Muscle of leg (tissue), 16 donors: Measurements from ENCODE around the gene SLC30A9. TPM values are rescaled to one million over a fixed set of nuclear protein-coding genes. Genes with fewer than 3 reads are reported as not detected.
A peak's percentile ranks its signal among the peaks of the same experiment; 100 is the strongest.

Experiments
- DNase-seq: peaks from one replicate; pipeline ENCODE4 v3.0.0; 2013
- H3K27ac ChIP-seq: one replicate; pipeline ENCODE4 v1.5.1; 2013; ENCODE audit warnings: mild to moderate bottlenecking, low read length, control low read depth
- H3K27me3 ChIP-seq: one replicate; pipeline ENCODE4 v1.6.1; 2013; ENCODE audit warnings: low read length; ENCODE audit not compliant: control insufficient read depth, insufficient read depth
- H3K36me3 ChIP-seq: one replicate; pipeline ENCODE4 v1.6.1; 2013; ENCODE audit warnings: low read length; ENCODE audit not compliant: control insufficient read depth, insufficient read depth
- H3K4me1 ChIP-seq: one replicate; pipeline ENCODE4 v1.6.1; 2013; ENCODE audit warnings: low read length; ENCODE audit not compliant: control insufficient read depth, insufficient read depth
- H3K4me3 ChIP-seq: one replicate; pipeline ENCODE4 v1.5.1; 2013; ENCODE audit warnings: low read length, control low read depth
- H3K9me3 ChIP-seq: replicated peaks from 2 replicates; pipeline ENCODE4 v1.6.1; 2013; ENCODE audit warnings: low read depth, low read length; ENCODE audit not compliant: control insufficient read depth
- WGBS: methylation state at CpG from one replicate; pipeline ENCODE4 v1.1.5; 2013; ENCODE audit warnings: missing lambda C conversion rate; ENCODE audit not compliant: insufficient coverage; 5-methylcytosine and 5-hydroxymethylcytosine counted together
- long read RNA-seq, 11 donors: transcript quantifications; one replicate each; lab custom pipeline, GENCODE V29; 2026
- polyA plus RNA-seq, 8 donors: library from polyadenylated mRNA; unstranded; fragments of 120-200 nt; gene quantifications; one replicate each; pipeline versions ENCODE4 v1.2.1 to v1.2.3, GENCODE V29; 2013; ENCODE audit warnings: inconsistent platforms in 1 of 8, low replicate concordance in 1 of 8; ENCODE audit not compliant: insufficient read length in 8 of 8, insufficient read depth in 1 of 8
- total RNA-seq: library from RNA; stranded (reverse); fragments of 120-200 nt; gene quantifications from one replicate; pipeline ENCODE4 v1.2.4, GENCODE V29; 2013

The SLC30A9 gene
- total RNA-seq (52.2 TPM), polyA plus RNA-seq (10 to 100 TPM; 41.8 to 62.0 (median 51.7) TPM)
- long read RNA-seq, donor 1, full-length matches to known transcripts, result 4 of 4 reads
- long read RNA-seq, donor 1, partial matches to known transcripts, result 0 of 4 reads
- long read RNA-seq, donor 1, other reads (novel, unspliced or antisense), result 0 of 4 reads
- long read RNA-seq, donor 2, result 0 reads
- long read RNA-seq, donor 3, full-length matches to known transcripts, result 8 of 8 reads
- long read RNA-seq, donor 3, partial matches to known transcripts, result 0 of 8 reads
- long read RNA-seq, donor 3, other reads (novel, unspliced or antisense), result 0 of 8 reads
- long read RNA-seq, donor 4, full-length matches to known transcripts, result 7 of 7 reads
- long read RNA-seq, donor 4, partial matches to known transcripts, result 0 of 7 reads
- long read RNA-seq, donor 4, other reads (novel, unspliced or antisense), result 0 of 7 reads
- long read RNA-seq, donor 5, full-length matches to known transcripts, result 21 of 29 reads
- long read RNA-seq, donor 5, partial matches to known transcripts, result 8 of 29 reads
- long read RNA-seq, donor 5, other reads (novel, unspliced or antisense), result 0 of 29 reads
- long read RNA-seq, donor 6, full-length matches to known transcripts, result 14 of 14 reads
- long read RNA-seq, donor 6, partial matches to known transcripts, result 0 of 14 reads
- long read RNA-seq, donor 6, other reads (novel, unspliced or antisense), result 0 of 14 reads
- long read RNA-seq, donor 7, full-length matches to known transcripts, result 7 of 7 reads
- long read RNA-seq, donor 7, partial matches to known transcripts, result 0 of 7 reads
- long read RNA-seq, donor 7, other reads (novel, unspliced or antisense), result 0 of 7 reads
- long read RNA-seq, donor 8, full-length matches to known transcripts, result 10 of 30 reads
- long read RNA-seq, donor 8, partial matches to known transcripts, result 20 of 30 reads
- long read RNA-seq, donor 8, other reads (novel, unspliced or antisense), result 0 of 30 reads
- long read RNA-seq, donor 9, full-length matches to known transcripts, result 7 of 7 reads
- long read RNA-seq, donor 9, partial matches to known transcripts, result 0 of 7 reads
- long read RNA-seq, donor 9, other reads (novel, unspliced or antisense), result 0 of 7 reads
- long read RNA-seq, donor 10, full-length matches to known transcripts, result 13 of 13 reads
- long read RNA-seq, donor 10, partial matches to known transcripts, result 0 of 13 reads
- long read RNA-seq, donor 10, other reads (novel, unspliced or antisense), result 0 of 13 reads
- long read RNA-seq, donor 11, full-length matches to known transcripts, result 7 of 7 reads
- long read RNA-seq, donor 11, partial matches to known transcripts, result 0 of 7 reads
- long read RNA-seq, donor 11, other reads (novel, unspliced or antisense), result 0 of 7 reads

GRCh38 chr4:41990365-41991111 lies at the start of gene SLC30A9:
Gene SLC30A9 (plus strand): TSS chr4:41990530. CDS start chr4:41990652, 122 bp downstream.
- H3K9me3 ChIP-seq, result no peaks in the 10 kb centered on the region
- H3K36me3 ChIP-seq, result no peaks in the 10 kb centered on the region
- H3K27ac ChIP-seq, result peak within 1 kb of the TSS; percentile 72
- H3K27me3 ChIP-seq, result no peaks in the 10 kb centered on the region
- peak within 1 kb of the TSS; percentile 73 for H3K4me3 ChIP-seq
- WGBS, result under 1% methylated on average over 64 of the region's 64 CpGs
- DNase-seq, result peak; percentile 99
- H3K4me1 ChIP-seq, result peaks cover 8% of the 10 kb centered on the region

- H3K9me3 ChIP-seq, result no peaks in the 10 kb centered on the region
- H3K4me3 ChIP-seq, result no peak overlapping the region
- no peaks in the 10 kb centered on the region for H3K27me3 ChIP-seq
- H3K27ac ChIP-seq, result no peak overlapping the region
- H3K4me1 ChIP-seq, result peaks cover 6% of the 10 kb centered on the region
- peaks cover 6% of the 10 kb centered on the region for H3K36me3 ChIP-seq
- no peak for DNase-seq
These were observed 49.5 kb upstream of the SLC30A9 start for GRCh38 chr4:41940834-41941233.

- no peaks in the 10 kb centered on the region for H3K4me1 ChIP-seq
- peak; percentile 41 for DNase-seq
- H3K9me3 ChIP-seq, result no peaks in the 10 kb centered on the region
- no peak overlapping the region for H3K4me3 ChIP-seq
- no peaks in the 10 kb centered on the region for H3K27me3 ChIP-seq
- peaks cover 6% of the 10 kb centered on the region for H3K36me3 ChIP-seq
- no CpG with 5 or more reads among the region's 2 CpGs for WGBS
- no peak overlapping the region for H3K27ac ChIP-seq
These were observed 46.8 kb upstream of the SLC30A9 start for GRCh38 chr4:41943506-41943905.

- Histone ChIP-seq H3K36me3 (peaks cover 4% of the 10 kb centered on the region), H3K4me1 (no peaks in the 10 kb centered on the region), H3K27ac (no peak overlapping the region), H3K9me3 (no peaks in the 10 kb centered on the region), H3K4me3 (no peak overlapping the region), H3K27me3 (no peaks in the 10 kb centered on the region)
- DNase-seq, result no peak
These were observed 46.2 kb upstream of the SLC30A9 start for GRCh38 chr4:41944089-41944488.

- DNase-seq, result peak; percentile 30
- H3K4me3 ChIP-seq, result no peak overlapping the region
- no peak overlapping the region for H3K27ac ChIP-seq
- no peaks in the 10 kb centered on the region for H3K27me3 ChIP-seq
- peaks cover 6% of the 10 kb centered on the region for H3K36me3 ChIP-seq
- H3K4me1 ChIP-seq, result no peaks in the 10 kb centered on the region
- 38% methylated on average over 1 of the region's 3 CpGs for WGBS
- H3K9me3 ChIP-seq, result no peaks in the 10 kb centered on the region
These were observed 40.8 kb upstream of the SLC30A9 start for GRCh38 chr4:41949531-41949930.

- no peak for DNase-seq
- no CpG with 5 or more reads among the region's 1 CpG for WGBS
These were observed 32.7 kb upstream of the SLC30A9 start for GRCh38 chr4:41957634-41958033.

GRCh38 chr4:41963105-41963504 lies 27.2 kb upstream of the SLC30A9 start:
- H3K27me3 ChIP-seq, result no peaks in the 10 kb centered on the region
- no CpG with 5 or more reads among the region's 4 CpGs for WGBS
- DNase-seq, result no peak

More at GRCh38 chr4:41957634-41958033, 32.7 kb upstream of the SLC30A9 start:
- H3K27me3 ChIP-seq, result no peaks in the 10 kb centered on the region
- H3K36me3 ChIP-seq, result no peaks in the 10 kb centered on the region
- H3K27ac ChIP-seq, result no peak overlapping the region
- no peaks in the 10 kb centered on the region for H3K4me1 ChIP-seq
- no peak overlapping the region for H3K4me3 ChIP-seq
- no peaks in the 10 kb centered on the region for H3K9me3 ChIP-seq

GRCh38 chr4:41964401-41964800 lies 25.9 kb upstream of the SLC30A9 start:
- WGBS, result no CpG with 5 or more reads among the region's 1 CpG
- Histone ChIP-seq H3K27me3 (no peaks in the 10 kb centered on the region), H3K36me3 (no peaks in the 10 kb centered on the region), H3K9me3 (peaks cover 2% of the 10 kb centered on the region), H3K4me1 (no peaks in the 10 kb centered on the region), H3K27ac (no peak overlapping the region), H3K4me3 (no peak overlapping the region)
- no peak for DNase-seq

More at GRCh38 chr4:41963105-41963504, 27.2 kb upstream of the SLC30A9 start:
- H3K36me3 ChIP-seq, result no peaks in the 10 kb centered on the region
- H3K4me1 ChIP-seq, result no peaks in the 10 kb centered on the region
- no peak overlapping the region for H3K4me3 ChIP-seq
- no peaks in the 10 kb centered on the region for H3K9me3 ChIP-seq
- H3K27ac ChIP-seq, result no peak overlapping the region

- H3K4me3 ChIP-seq, result no peak overlapping the region
- DNase-seq, result no peak
- H3K27ac ChIP-seq, result no peak overlapping the region
- no CpG with 5 or more reads among the region's 2 CpGs for WGBS
- H3K4me1 ChIP-seq, result no peaks in the 10 kb centered on the region
- no peaks in the 10 kb centered on the region for H3K36me3 ChIP-seq
- H3K9me3 ChIP-seq, result peaks cover 2% of the 10 kb centered on the region
- no peaks in the 10 kb centered on the region for H3K27me3 ChIP-seq
These were observed 22.9 kb upstream of the SLC30A9 start for GRCh38 chr4:41967392-41967791.
